HG03442 (cell line): ENCODE data around the gene TRIP12.
"Not testable (repeated sequence)": the region's sequence is repeated elsewhere in the genome, so short reads cannot be mapped to it uniquely, and the experiment has no call there.

ENCODE experiments used
- ATAC-seq: cut with Tn5 transposase; IDR thresholded peaks from one replicate; pipeline ENCODE4 v1.9.1; 2021; ENCODE audit warnings: mild to moderate bottlenecking, moderate library complexity; ENCODE audit not compliant: unreplicated experiment

TRIP12 gene

DNA sequence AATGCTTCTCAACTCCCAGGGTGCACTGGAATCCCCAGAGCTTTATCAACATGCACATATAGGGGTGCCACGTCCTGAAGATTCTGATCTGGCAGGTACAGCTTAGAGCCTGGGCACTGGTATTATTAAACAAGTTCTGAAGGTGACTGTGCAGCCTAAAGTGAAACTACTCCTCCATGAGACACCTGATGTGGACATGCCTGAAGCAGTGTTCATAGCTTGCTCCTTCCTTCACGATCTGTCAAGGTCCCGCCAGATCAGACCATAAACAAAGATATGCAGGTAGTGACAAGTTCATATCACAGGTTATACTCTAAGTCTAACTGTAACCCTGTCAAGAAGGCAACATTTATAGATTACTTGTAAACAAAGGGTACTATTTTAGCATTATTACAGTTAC is 142.2 kb downstream of the TRIP12 start:
- no peak for ATAC-seq

DNA sequence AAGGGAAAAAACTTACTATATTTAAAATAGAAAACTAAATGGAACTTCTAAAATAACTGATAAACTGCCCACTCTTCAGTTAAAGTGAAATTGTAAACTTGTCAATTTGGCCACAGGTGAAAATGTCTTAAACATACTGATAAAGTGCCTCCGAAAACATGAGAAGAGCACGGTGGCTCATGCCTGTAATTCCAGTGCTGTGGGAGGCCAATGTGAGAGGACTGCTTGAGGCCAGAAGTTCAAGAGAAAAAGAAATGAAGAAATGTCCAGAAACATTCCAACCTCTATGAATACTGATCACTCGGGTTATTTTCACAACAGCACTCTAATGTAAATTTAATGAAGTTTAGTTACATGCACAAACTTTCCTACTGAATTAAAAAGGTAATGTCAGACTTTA is 144.1 kb downstream of the TRIP12 start:
- no peak for ATAC-seq

DNA sequence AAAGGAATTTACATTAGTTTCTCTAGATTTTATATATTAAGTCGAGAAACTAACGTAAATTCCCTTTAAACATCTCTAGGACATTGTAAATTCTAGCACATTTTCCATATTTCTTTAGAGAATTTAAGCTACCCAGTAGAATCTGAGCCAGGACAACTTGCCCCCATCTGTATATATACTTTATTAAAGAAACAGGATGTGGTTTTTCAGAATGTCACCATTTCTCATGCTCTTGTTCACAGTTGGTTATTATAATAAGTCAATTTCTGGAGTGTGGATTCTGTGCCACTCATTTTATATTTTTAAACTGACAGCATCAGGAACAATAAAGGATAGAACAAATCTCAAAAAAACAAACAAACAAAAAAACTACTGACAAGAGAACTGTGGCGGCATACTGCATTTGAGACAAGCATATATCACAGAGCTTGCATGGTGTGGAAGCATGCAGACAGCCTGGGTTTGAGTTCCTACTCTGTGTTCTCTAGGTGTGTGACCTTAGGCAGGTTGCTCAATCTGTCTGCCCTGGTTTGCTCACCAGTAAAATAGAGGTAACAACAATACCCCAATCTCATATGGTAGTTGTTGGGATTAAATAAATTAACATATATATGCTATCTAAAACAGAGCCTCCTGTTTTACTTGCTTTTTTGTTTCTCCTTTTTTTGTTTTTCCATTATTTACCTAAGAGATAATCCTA is 146.0 kb downstream of the TRIP12 start:
- ATAC-seq: peak; percentile 57

DNA sequence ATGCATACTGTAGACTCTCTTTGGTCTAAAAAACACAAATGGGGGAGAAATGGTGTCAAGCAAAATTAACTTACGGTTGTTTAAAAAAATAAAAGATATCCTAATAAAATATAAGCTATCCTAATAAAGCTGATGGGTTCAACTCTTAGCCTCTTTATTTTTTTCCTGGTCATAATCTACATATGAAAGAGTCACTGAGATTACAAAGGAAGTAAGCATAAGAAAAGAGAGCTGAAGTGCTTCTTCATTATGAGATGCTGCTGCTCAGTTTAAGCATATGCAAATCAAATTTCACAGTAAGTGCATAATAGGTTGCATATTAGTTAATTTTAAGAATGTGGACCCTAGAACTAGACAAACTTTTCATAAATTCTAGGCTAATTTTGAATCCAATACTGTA is 147.6 kb downstream of the TRIP12 start:
- no peak for ATAC-seq

DNA sequence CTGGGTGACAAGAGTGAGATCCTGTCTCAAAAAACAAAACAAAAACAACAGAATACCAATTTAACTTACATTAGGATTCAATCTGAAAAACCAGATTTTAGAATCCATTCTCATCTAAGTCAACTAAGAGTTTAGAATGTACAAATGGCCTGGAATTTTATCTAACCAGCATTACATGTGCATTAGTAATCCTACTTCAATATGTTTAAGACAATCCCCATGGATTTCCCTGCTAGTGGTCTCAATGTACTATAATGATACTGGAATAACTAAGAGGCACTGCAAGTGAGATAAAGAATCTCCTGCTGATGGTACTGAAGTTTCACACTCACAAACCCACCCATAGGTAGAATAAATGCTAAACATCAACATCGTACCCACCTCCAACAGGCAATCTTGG is 153.6 kb downstream of the TRIP12 start:
- no peak for ATAC-seq

DNA sequence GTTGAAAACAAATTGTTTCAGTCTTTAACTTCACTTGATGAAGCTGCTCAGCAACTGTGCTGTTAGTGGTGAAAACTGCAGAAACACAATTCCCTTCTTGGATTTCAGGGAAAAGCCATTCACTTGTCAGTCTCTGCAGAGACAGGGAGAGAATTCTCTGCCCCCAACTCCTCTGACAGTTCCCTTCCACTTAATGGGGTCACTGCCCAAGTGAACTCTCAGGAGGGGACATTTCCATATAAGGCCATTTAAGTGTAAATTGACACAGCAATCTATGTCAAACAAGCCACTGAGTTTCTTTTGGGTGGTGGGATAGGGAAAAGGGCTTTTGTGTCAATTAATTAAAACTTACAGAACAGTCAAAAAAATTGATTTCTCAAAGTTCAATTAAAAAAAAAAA is 156.1 kb downstream of the TRIP12 start:
- no peak for ATAC-seq

DNA sequence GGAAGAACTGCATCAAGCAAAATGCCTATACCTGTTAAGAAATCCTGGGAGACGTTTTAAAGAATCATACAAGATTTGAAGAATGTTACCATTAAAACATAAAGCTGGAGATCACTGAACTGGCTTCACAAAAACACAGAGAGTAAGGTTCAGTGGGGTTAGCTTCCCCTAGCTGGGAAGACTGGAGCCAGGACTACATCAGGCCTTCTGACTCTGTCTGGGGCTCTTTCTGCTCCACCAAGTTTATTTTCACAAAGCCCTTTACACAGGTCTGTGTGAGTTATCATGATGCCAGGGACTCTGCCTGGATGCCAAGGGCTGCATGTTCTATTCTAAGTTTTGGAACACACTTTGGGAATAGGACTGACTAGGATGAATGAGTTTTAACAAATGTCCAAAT is 160.1 kb downstream of the TRIP12 start:
- ATAC-seq: no peak

DNA sequence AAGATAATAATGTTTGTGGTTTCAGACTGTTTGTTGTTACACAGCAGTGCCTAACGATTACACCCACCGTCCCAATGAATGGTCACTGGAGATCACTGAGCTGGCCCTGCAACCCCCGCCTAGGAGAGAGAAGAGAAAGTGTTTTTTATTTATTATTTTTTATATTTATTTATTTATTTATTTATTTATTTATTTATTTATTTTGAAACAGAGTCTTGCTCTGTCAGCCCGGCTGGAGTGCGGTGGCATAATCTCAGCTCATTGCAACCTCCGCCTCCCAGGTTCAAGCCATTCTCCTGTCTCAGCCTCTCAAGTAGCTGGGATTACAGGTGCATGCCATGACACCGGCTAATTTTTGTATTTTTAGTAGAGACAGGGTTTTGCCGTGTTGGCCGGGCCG is 164.3 kb downstream of the TRIP12 start:
- not testable (repeated sequence) for ATAC-seq

DNA sequence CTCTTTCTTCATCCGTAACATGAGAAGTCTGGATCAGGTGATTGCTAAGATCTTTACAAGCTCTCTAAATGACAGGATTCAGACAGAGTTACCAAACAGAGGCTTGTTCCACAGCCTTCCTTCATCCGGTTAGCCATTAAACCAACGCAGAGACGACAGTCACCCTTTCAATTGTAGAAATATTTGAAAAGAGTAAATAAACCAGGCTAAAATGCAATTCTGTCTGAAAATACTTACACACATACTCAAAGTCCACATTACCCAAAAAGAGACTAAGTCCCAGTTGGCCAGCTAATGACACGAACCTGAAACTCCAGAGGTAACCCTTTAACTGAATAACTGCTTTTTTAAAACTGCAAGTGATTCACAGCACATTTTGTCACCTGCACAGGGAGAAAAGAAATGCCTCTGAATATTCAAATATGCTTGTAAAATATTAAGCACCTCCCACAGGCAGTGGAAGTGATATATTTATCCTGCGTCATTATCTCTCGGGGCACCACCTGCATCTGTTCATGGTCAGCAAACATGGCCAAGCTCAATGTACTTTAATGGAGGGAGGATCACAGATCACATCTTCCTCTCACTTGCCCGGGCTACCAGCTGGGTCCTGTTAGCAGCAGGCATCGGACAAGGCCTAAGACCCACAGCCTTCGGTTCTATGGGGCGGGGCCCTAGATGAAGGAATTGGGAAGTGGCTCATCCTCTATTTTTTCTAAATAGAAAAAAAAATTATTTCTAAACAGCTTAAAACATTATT is 168.7 kb downstream of the TRIP12 start:
- ATAC-seq: no peak

DNA sequence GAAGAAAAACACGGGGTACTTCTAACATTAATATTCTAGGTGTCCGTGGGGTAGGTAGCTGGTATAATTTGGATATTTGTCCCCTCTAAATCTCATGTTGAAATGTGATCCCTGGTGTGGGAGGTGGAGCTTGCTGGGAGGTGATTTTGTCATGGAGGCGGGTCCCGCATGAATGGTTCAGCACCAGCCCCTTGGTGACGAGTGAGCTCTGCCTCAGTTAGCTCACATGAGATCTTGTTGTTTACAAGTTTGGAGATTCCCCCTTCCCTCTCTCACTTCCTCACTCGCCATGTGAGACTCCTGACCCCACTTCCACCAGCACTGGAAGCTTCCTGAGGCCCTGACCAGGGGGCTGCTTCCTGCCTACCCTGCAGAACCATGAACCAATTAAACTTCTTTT is 172.0 kb downstream of the TRIP12 start:
- ATAC-seq: no peak

DNA sequence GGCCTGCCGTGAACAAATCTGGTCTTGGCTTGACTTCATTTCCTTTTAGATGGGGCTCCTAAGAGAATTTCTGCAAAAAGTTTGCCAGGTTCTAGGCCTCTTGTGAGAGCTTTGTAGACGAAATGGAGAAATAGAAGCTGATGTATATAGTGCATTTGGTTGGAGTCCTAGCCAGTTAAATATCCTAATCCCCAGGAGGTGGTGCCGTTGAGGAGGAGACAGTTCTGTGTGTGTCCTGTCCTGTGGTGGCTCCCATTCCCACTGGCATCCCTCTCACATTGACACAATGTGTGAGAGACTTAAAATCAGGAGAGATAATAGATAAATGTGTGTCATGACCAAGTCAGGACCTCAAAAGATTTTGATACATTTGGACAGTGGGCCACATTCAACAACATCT is 172.9 kb downstream of the TRIP12 start:
- no peak for ATAC-seq

DNA sequence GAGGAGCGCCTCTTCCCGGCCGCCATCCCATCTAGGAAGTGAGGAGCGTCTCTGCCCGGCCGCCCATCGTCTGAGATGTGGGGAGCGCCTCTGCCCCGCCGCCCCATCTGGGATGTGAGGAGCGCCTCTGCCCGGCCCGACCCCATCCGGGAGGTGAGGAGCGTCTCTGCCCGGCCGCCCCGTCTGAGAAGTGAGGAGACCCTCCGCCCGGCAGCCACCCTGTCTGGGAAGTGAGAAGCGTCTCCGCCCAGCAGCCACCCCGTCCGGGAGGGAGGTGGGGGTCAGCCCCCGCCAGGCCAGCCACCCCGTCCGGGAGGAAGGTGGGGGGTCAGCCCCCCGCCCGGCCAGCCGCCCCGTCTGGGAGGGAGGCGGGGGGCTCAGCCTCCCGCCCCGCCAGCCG is 179.1 kb downstream of the TRIP12 start:
- ATAC-seq: not testable (repeated sequence)

DNA sequence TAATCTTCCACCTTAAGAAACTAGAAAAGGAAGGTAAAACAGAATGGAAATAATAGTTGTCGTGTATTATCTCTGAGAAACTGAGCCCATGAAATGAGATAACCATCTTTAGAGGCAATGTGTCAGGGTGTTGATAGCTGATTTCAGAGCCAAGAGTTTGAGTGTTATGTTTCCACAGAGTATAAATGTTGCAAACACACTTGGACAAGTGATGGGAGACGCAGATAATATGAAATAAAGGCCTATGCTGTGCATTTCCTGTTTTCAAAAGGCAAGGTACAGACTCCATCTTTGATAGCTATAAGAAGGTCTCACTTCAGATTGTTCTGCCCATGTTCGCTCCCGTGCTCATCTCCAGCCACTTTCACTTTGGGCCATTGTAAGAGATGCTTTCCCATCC is 181.5 kb downstream of the TRIP12 start:
- no peak for ATAC-seq

DNA sequence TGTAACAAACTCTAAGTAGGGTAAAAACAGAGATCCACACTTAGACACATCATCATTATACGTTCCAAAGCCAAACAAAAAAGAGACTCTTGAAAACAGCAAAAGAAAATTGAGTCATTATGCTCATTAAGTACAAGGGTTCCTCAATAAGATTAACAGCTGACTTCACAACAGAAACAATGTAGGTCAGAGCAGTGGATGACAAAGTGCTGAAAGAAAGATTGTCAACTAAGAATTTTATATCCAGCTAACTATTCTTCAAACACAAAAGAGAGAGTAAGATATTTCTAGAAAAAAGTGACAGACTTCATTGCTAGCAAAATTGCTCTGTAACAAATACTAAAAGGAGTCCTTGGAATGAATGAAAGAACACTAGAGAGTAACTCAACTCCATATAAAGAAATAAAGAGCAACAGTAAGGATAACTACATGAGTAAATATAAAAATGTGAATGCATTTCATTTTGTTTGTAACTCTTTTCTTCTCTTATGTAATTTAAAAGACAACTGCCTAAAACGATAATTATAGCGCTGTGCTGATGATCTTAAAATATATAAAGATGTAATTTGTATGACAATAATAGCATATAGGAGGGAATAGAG is 183.7 kb downstream of the TRIP12 start:
- no peak for ATAC-seq

DNA sequence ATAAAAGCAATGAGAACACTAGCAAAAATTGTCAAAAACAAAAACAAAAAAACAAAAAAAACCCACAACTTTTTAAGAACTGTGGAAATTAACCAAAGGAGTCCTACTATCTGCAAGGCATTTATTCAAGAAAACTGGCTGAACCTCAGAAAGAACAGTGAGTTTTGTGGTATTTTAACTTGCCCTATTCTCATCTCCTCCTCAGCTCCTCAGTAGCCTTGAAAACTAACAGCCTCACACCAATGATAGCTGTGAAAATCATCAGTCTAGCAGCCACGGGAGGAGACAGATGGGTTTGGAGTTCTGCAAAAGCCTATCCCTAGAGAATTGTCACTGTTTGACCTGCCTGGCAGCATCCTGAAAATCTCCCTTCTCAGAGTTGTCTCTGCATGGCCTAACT is 187.4 kb downstream of the TRIP12 start:
- ATAC-seq: no peak

DNA sequence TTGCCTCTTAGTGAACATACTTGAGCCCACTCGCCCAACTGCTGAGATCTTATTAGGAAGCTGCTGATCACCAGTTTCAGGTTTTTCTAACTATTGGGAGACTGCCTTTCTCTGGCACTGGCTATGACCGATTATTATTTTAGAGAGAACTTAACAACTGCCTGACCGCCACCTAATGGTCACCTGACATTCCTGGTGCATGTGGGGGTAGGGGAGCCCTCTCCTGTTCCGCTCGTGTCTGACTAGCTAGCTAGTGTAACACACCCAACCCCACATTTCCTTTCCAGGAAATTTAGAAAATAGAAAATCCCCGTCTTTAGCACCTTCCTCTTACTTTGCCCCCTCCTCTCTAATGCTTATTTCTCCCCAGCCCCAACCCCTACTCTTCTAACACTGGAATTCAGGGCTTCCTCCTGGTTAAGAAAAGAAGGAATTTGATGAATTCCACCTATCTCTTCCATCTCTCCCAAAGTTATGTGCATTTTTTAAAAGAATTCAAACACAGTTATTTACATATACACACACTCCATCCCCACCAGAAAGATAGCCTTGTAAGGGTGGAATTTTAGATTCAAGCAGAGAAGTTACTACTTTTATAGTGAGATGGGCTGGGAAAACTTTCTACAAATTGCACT is 188.1 kb downstream of the TRIP12 start:
- no peak for ATAC-seq

DNA sequence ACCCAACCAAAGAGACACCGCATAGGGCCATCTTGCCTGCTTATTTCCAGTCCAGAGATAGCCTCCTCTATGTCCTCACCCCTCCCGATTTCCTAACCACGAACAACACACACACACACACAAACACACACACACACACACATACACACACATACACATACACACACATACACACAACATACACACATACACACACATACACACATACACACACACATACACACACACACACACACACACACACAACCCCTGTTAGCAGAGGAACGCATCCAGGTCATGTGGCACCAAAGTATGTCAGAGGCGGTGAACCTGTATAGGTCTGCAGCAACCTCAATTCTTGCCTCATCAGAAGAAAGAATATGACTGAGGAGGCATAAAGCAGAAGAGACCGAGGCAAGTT is 188.9 kb downstream of the TRIP12 start:
- ATAC-seq: no peak

DNA sequence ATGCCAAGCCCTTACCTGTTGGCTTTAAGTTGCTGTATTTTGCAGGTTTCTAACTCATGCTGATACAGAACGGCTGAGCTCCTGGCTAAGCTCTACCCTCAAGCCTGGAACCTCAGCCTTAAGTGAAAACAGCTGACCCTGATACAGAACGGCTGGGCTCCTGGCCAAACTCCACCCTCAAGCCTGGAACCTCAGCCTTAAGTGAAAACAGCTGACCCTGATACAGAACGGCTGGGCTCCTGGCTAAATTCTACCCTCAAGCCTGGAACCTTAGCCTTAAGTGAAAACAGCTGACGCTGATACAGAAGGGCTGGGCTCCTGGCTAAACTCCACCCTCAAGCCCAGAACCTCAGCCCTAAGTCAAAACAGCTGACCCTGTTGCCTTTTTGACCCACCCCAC is 189.9 kb downstream of the TRIP12 start:
- no peak for ATAC-seq

DNA sequence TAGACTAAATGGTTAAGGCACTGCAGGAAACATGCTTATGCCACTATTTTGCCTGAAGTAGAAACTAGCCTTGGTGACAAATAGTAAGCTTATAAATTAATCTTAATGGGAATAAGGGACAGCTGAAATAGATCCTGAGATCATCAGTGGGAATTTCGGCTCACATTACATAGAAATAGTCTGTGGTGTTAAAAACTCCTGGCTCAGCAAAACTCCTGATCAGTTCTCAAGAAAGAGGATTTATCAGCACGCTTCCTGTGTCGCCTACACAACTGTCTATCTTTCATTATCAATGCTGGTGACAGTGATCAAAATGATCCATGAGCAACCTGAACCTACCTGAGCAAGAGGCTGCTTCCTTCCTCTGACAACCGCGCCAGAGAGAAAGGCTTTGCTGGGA is 190.4 kb downstream of the TRIP12 start:
- ATAC-seq: no peak

DNA sequence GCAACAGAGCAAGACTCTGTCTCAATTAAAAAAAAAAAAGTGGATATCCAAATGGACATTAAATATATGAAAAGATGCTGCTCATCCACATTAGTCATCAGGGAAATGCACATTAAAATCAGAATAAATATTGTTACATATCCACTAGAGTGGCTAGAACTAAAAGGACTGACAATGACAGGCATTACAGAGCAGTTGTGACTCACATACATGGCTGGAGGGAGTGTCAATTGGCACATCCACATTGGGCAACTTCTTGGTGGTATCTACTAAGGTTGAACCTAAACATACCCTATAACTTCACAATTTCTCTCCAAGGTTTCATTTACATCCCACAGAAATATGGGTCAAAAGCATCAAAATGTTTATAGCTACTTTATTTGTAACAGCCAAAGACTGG is 193.4 kb downstream of the TRIP12 start:
- ATAC-seq: no peak

DNA sequence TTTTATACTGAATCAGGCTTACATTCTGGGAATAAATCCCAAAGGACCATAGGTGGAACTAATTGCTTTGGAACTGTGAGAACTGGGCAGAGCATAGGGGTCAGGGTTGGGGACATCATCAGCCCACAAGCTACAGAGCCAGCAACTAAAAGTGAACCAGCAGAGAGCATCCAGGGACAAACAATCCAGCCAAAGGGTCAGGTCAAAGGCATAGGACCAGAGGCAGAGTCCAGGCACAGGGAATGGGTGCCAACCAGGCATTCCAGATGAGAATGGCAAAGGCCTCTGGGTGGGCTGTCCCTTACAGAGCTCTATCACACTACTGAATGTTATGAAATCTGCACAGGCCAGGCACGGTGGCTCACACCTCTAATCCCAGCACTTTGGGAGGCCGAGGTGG is 195.2 kb downstream of the TRIP12 start:
- ATAC-seq: no peak
